ENCODE data around the gene GNE. TPM values are rescaled to one million over a fixed set of nuclear protein-coding genes. Genes with fewer than 3 reads are reported as not detected.
A peak's percentile ranks its signal among the peaks of the same experiment; 100 is the strongest.

Gene GNE, protein sequence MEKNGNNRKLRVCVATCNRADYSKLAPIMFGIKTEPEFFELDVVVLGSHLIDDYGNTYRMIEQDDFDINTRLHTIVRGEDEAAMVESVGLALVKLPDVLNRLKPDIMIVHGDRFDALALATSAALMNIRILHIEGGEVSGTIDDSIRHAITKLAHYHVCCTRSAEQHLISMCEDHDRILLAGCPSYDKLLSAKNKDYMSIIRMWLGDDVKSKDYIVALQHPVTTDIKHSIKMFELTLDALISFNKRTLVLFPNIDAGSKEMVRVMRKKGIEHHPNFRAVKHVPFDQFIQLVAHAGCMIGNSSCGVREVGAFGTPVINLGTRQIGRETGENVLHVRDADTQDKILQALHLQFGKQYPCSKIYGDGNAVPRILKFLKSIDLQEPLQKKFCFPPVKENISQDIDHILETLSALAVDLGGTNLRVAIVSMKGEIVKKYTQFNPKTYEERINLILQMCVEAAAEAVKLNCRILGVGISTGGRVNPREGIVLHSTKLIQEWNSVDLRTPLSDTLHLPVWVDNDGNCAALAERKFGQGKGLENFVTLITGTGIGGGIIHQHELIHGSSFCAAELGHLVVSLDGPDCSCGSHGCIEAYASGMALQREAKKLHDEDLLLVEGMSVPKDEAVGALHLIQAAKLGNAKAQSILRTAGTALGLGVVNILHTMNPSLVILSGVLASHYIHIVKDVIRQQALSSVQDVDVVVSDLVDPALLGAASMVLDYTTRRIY
- 1.0 TPM for polyA plus RNA-seq (2012; ENCODE audit: insufficient read length, low read depth)

DNA sequence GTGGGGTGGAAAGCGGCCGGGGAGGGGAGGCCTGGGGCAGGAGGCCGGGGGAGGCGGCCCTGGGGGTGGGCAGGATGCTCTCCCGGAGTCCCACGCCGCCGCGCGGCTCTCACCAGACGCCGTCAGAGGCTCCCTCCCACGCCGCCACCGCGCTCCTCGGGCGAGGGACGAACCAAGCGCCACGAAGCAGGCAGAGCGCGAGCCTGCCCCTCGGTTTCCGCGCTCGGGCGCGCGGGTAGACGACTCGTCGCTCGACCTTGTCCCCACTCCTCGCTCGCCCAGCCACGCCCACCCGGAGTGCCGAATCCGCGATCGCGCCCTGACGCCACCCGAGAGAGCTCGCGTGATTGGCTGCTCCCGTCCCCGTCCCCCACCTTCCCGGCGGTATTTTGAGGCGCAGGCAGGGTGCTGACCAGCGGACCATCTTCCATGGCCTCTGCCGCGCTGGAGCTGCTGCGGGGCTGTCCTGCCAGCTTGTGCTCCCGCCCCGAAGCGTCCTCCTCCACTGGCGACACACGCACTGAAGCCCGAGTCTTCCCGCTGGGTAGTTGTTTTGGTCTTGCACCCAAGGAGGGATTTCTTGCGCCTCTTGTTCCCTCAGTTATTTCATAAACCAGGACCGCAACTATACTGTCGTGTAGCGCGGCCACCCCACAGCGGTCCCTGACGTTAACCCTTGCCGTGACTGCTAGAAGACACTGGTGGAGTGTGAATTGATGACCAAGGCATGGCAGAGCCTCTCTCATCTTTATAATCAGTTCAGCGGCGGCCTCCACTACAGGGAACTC lies at the start of gene GNE:
GNE (minus strand) TSS at position 241 of the 788 bp plus-strand sequence. CDS start 9,093 bp downstream, outside the sequence.
- TF ChIP-seq SIN3A (IDR thresholded peaks at IDR 0.05; ENCODE audit: borderline replicate concordance, insufficient read depth, low read length): no peak
- TF ChIP-seq POLR2AphosphoS5 (IDR thresholded peaks at IDR 0.05; ENCODE audit: low read depth, low read length): no peak
- no peak for TF ChIP-seq TAF1 (IDR thresholded peaks at IDR 0.05; ENCODE audit: borderline replicate concordance, insufficient read depth, low read length)
- peak; percentile 54 for TF ChIP-seq FOXP2 (optimal IDR thresholded peaks at IDR 0.05; ENCODE audit: borderline replicate concordance, extremely low read depth, extremely low read length, insufficient read depth)
- no peak for TF ChIP-seq REST (IDR thresholded peaks at IDR 0.05; ENCODE audit: insufficient read depth in 1 of 2, low read depth in 2 of 2, low read length in 2 of 2)

GRCh38 chr9:36306471-36307306 lies 48.4 kb upstream of the GNE start:
- TF ChIP-seq FOXP2 (optimal IDR thresholded peaks at IDR 0.05; ENCODE audit: borderline replicate concordance, extremely low read depth, extremely low read length, insufficient read depth): no peak
- no peak for TF ChIP-seq TAF1 (IDR thresholded peaks at IDR 0.05; ENCODE audit: borderline replicate concordance, insufficient read depth, low read length)
- TF ChIP-seq REST (IDR thresholded peaks at IDR 0.05; ENCODE audit: insufficient read depth in 1 of 2, low read depth in 2 of 2, low read length in 2 of 2): no peak
- no peak for TF ChIP-seq SIN3A (IDR thresholded peaks at IDR 0.05; ENCODE audit: borderline replicate concordance, insufficient read depth, low read length)
- no peak for TF ChIP-seq POLR2AphosphoS5 (IDR thresholded peaks at IDR 0.05; ENCODE audit: low read depth, low read length)

DNA sequence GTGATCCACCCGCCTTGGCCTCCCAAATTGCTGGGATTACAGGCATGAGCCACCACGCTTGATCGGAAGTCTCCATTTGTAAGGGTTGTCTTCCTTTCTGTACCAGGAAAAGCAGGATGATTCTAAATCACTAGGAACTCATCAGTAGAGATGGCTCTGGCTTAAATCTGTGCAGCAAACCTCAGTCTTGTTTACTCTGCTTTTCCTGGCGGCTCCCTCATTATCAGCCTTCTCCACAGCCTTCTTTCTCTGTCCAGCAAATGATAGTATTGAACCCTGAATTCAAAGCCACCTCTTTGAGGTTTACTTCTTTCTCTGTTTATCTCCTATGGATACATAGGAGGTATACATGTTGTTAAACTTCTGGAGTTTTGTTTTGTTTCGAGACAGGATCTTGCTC lies 43.0 kb upstream of the GNE start:
- no peak for TF ChIP-seq TAF1 (IDR thresholded peaks at IDR 0.05; ENCODE audit: borderline replicate concordance, insufficient read depth, low read length)
- no peak for TF ChIP-seq SIN3A (IDR thresholded peaks at IDR 0.05; ENCODE audit: borderline replicate concordance, insufficient read depth, low read length)
- no peak for TF ChIP-seq POLR2AphosphoS5 (IDR thresholded peaks at IDR 0.05; ENCODE audit: low read depth, low read length)
- TF ChIP-seq REST (IDR thresholded peaks at IDR 0.05; ENCODE audit: insufficient read depth in 1 of 2, low read depth in 2 of 2, low read length in 2 of 2): no peak

DNA sequence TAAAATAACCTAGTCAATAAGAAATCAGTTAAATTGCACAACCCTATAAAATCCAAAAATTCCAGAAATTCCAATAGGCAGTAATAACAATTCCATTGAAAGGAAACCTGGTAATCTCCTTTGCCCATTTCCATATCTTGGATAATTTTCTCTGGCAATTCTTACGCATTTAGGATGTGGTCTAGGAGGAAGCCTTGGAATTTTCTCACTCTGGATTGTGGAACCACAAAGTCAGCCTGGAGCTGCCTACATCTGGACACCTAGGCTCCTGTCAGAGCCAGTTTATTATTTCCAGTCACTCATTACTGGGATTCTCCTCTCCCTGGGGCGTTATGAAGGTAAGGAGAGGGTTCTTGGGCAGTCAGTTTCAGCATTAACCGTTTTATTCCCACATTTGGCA lies 40.3 kb upstream of the GNE start:
- TF ChIP-seq POLR2AphosphoS5 (IDR thresholded peaks at IDR 0.05; ENCODE audit: low read depth, low read length) (no peak), REST (IDR thresholded peaks at IDR 0.05; ENCODE audit: insufficient read depth in 1 of 2, low read depth in 2 of 2, low read length in 2 of 2) (no peak), FOXP2 (optimal IDR thresholded peaks at IDR 0.05; ENCODE audit: borderline replicate concordance, extremely low read depth, extremely low read length, insufficient read depth) (no peak), TAF1 (IDR thresholded peaks at IDR 0.05; ENCODE audit: borderline replicate concordance, insufficient read depth, low read length) (no peak), SIN3A (IDR thresholded peaks at IDR 0.05; ENCODE audit: borderline replicate concordance, insufficient read depth, low read length) (no peak)

Measured in PFSK-1 (cell line).